ENCODE measurements around the gene SMC1B. TPM values are rescaled to one million over a fixed set of nuclear protein-coding genes. Genes with fewer than 3 reads are reported as not detected.

The SMC1B gene
- total RNA-seq, 4 donors from 2014 or later = not detected

DNA sequence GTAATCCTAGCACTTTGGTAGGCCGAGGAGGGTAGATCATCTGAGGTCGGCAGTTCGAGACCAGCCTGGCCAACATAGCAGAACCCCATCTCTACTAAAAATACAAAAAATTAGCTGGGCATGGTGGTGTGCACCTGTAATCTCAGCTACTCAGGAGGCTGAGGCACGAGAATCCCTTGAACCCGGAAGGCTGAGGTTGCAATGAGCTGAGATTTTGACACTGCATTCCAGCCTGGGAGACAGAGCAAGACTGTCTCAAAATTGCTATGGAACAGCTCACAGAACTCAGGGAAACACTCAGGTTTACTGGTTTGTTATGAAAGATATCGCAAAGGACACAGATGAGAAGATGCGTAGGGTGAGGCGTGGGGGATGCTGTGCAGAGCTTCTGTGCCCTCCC, 101.0 kb downstream of the SMC1B start:
- intact Hi-C loops (cut with DNase I; ENCODE audit: low total_unique reads) (loop anchor here (10.0 kb wide), 2 partner anchors 242 to 942 kb away; partner anchors contain the start of gene CDPF1), in situ Hi-C loops (cut with MboI; ENCODE audit: low pct_ligation_motif_present in 1 of 4, low pct_unique_long_range_greater_than_20kb in 1 of 4, low sequenced_read_pairs in 3 of 4) (no loop called here)
- H3K4me3 ChIP-seq = no peak overlapping the region
- H3K36me3 ChIP-seq = no peaks in the 10 kb centered on the region
- no peak for DNase-seq
- H3K27me3 ChIP-seq = no peaks in the 10 kb centered on the region
- no peaks in the 10 kb centered on the region for H3K9me3 ChIP-seq
- H3K27ac ChIP-seq = no peak overlapping the region
- no peak for TF ChIP-seq EP300 (IDR thresholded peaks at IDR 0.05; ENCODE audit: low read depth)
- H3K4me1 ChIP-seq = peaks cover 11 to 41% (median 29%) of the 10 kb centered on the region in 4 donors
- WGBS, 2 donors (ENCODE audit: low coverage in 1 of 2) = 60 to 85% methylated on average over 1 to 8 of the region's 8 CpGs

DNA sequence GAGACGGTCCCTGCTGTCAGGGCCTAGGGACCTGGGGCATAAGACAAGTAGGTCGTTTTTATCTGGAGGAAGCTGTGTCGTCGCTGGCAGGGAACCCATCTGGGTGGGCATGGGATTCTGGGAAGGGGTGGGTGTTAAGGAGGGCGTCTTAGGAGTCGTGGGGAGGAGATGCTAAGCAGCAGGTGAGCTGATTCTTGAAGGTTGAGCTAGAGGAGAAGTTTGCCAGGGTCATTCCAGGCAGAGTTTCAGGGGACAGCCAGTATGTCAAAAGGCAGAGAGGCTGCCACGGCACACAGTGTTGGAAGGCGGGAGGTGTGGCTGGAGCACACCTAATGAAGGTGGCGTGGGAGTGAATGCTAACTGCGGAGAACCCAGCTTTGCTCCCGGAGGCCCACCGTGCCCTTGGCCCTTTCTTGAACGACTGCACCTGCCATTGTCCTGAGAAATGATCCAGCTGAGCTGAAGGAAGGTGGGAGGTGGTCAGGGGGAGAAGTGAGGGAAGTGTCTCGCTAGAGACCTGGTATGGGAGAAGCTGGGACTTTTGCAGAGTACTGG, 102.3 kb downstream of the SMC1B start:
- H3K4me3 ChIP-seq = peak overlapping the region in 3 of 4 donors; percentile 72 to 80 (median 78)
- peak overlapping the region in 3 of 4 donors; percentile 85 to 92 (median 88) for H3K27ac ChIP-seq
- in situ Hi-C loops (cut with MboI; ENCODE audit: low pct_ligation_motif_present in 1 of 4, low pct_unique_long_range_greater_than_20kb in 1 of 4, low sequenced_read_pairs in 3 of 4) (no loop called here), intact Hi-C loops (cut with DNase I; ENCODE audit: low total_unique reads) (loop anchor here (10.0 kb wide), 2 partner anchors 244 to 944 kb away; partner anchors contain the start of gene CDPF1)
- peaks cover 11 to 41% (median 30%) of the 10 kb centered on the region in 4 donors for H3K4me1 ChIP-seq
- H3K9me3 ChIP-seq = no peaks in the 10 kb centered on the region
- TF ChIP-seq POLR2A (IDR thresholded peaks at IDR 0.05) = no peak
- TF ChIP-seq, protein P1, sequence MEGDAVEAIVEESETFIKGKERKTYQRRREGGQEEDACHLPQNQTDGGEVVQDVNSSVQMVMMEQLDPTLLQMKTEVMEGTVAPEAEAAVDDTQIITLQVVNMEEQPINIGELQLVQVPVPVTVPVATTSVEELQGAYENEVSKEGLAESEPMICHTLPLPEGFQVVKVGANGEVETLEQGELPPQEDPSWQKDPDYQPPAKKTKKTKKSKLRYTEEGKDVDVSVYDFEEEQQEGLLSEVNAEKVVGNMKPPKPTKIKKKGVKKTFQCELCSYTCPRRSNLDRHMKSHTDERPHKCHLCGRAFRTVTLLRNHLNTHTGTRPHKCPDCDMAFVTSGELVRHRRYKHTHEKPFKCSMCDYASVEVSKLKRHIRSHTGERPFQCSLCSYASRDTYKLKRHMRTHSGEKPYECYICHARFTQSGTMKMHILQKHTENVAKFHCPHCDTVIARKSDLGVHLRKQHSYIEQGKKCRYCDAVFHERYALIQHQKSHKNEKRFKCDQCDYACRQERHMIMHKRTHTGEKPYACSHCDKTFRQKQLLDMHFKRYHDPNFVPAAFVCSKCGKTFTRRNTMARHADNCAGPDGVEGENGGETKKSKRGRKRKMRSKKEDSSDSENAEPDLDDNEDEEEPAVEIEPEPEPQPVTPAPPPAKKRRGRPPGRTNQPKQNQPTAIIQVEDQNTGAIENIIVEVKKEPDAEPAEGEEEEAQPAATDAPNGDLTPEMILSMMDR (IDR thresholded peaks at IDR 0.05) = no peak
- no peak for TF ChIP-seq EP300 (IDR thresholded peaks at IDR 0.05; ENCODE audit: low read depth)
- TF ChIP-seq POLR2AphosphoS5 (IDR thresholded peaks at IDR 0.05) = no peak
- 63 to 100% methylated on average over 1 to 14 of the region's 14 CpGs for WGBS, 2 donors (ENCODE audit: low coverage in 1 of 2)
- DNase-seq = no peak
- no peaks in the 10 kb centered on the region for H3K27me3 ChIP-seq
- H3K36me3 ChIP-seq = no peaks in the 10 kb centered on the region

DNA sequence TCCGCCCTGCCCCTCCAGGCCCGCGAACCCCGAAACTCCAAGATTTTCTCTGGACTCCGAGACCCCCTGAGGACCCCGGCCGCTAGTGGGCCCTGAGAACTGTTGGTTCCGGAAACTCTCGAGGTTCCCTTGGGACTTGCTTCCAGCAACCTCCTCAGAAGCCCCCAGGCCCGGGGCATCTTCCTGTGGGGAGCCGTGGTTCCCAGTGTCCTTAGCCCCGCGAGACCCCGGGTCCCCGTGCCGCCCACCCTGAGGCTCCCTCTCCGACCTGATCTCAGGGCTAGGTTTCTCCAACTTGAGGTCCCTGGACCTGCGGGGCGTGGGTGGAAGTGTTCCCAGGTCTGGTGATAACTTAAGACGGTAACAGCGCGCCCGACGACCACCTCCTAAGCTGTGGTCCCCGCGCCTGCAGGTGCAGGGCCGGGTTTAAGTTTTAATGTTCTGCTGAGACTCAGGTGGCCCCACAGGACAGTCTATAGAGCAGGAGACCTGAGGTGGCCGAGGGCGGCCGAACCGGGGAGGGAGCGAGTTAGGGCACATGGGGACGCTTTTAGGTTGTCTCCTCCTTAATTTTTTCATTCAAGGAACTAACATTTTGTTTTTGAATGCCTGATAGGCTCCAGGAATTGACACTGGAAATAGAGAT, 102.9 kb downstream of the SMC1B start:
- intact Hi-C loops (cut with DNase I; ENCODE audit: low total_unique reads) = loop anchor here (10.0 kb wide), 2 partner anchors 244 to 944 kb away; partner anchors contain the start of gene CDPF1
- H3K36me3 ChIP-seq = no peaks in the 10 kb centered on the region
- H3K4me1 ChIP-seq = peaks cover 11 to 44% (median 31%) of the 10 kb centered on the region in 4 donors
- TF ChIP-seq POLR2A (IDR thresholded peaks at IDR 0.05) (no peak), EP300 (IDR thresholded peaks at IDR 0.05; ENCODE audit: low read depth) (no peak), POLR2AphosphoS5 (IDR thresholded peaks at IDR 0.05) (no peak)
- TF ChIP-seq, protein P1 (IDR thresholded peaks at IDR 0.05) = no peak
- peak overlapping the region; percentile 85 to 92 (median 88) for H3K27ac ChIP-seq
- peak overlapping the region; percentile 72 to 80 (median 76) for H3K4me3 ChIP-seq
- H3K9me3 ChIP-seq = no peaks in the 10 kb centered on the region
- H3K27me3 ChIP-seq = no peaks in the 10 kb centered on the region
- DNase-seq = no peak
- WGBS, 2 donors (ENCODE audit: low coverage in 1 of 2) = 11 to 35% methylated on average over 7 to 33 of the region's 33 CpGs
- in situ Hi-C loops (cut with MboI; ENCODE audit: low pct_ligation_motif_present in 1 of 4, low pct_unique_long_range_greater_than_20kb in 1 of 4, low sequenced_read_pairs in 3 of 4) = no loop called here

DNA sequence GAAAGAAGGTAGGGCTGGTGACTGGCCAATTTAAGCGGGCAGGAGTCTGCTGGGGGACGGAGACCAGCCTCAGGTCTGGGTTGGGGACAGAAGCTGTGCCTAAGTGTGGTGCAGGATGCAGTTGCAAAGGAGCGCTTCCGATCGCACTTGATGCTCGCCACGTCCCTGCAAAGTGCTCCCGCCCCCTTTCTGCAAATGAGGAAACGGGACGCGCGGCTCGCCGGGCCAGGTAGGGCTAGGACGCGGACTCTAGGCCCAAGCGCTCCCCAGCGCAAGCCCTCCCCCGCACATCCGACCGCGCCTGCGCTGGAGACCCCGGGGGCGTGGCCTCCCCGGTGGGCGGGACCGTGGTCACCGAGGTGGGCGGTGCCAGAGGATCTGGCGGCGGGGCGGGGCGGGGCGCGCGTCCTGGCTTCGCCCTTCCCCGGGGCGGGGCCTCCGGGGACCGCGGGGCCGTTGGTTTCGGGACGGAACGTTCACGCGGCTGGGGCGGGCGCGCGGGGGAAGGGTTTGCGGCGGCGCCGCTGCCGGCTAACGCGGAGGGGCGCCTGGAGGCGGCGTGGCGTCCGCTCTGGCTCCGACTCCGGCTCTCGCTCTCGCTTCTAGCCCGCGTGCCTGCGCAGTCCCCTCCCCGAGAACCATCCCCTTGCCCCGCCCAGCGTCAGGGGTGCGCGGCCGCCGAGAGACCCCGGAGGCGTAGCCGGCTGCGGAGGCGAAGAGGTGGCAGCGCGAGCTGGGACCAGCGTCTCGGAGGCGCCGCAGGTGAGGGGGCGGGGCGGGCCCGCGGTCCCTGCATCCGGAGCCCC, 103.8 kb downstream of the SMC1B start, which contains the start of gene FAM118A:
Gene FAM118A (plus strand): TSS at position 513 of the 806 bp plus-strand sequence. CDS start 12,446 bp downstream, outside the sequence.
- 0 to 6% methylated on average over 1 to 8 of the region's 95 CpGs for WGBS, 2 donors (ENCODE audit: low coverage in 1 of 2)
- no peaks in the 10 kb centered on the region for H3K36me3 ChIP-seq

More for the DNA sequence above, 103.8 kb downstream of the SMC1B start, which contains the start of gene FAM118A:
- intact Hi-C loops (cut with DNase I; ENCODE audit: low total_unique reads) (loop anchor here (10.0 kb wide), 2 partner anchors 245 to 945 kb away; partner anchors contain the start of gene CDPF1), in situ Hi-C loops (cut with MboI; ENCODE audit: low pct_ligation_motif_present in 1 of 4, low pct_unique_long_range_greater_than_20kb in 1 of 4, low sequenced_read_pairs in 3 of 4) (no loop called here)
- peak; percentile 97 for DNase-seq
- Histone ChIP-seq H3K27ac (peak within 1 kb of the TSS; percentile 85 to 92 (median 88)), H3K27me3 (no peaks in the 10 kb centered on the region), H3K9me3 (no peaks in the 10 kb centered on the region), H3K4me3 (peak within 1 kb of the TSS; percentile 72 to 80 (median 76)), H3K4me1 (peaks cover 11 to 41% (median 31%) of the 10 kb centered on the region in 4 donors)
- TF ChIP-seq, protein P1 (IDR thresholded peaks at IDR 0.05) = no peak
- TF ChIP-seq EP300 (IDR thresholded peaks at IDR 0.05; ENCODE audit: low read depth) (no peak), POLR2AphosphoS5 (IDR thresholded peaks at IDR 0.05) (peak; percentile 66 to 79 (median 77)), POLR2A (IDR thresholded peaks at IDR 0.05) (peak; percentile 72)

Measured in transverse colon (tissue), 4 donors.